Panc1 (cell line): ENCODE measurements around the gene CREB3L2.

Source experiments
- CTCF ChIP-seq: fragments of 450-650 bp; IDR thresholded peaks from 2 replicates; pipeline ENCODE4 v1.5.1; 2017; ENCODE audit warnings: mild to moderate bottlenecking
- POLR2AphosphoS5 ChIP-seq: IDR thresholded peaks from 2 replicates; pipeline ENCODE4 v1.6.1; 2012; ENCODE audit warnings: mild to moderate bottlenecking, low read depth, low read length, moderate library complexity
- REST ChIP-seq, 2 experiments: IDR thresholded peaks; 2 replicates each; pipeline ENCODE4 v1.6.1; 2011 to 2012; ENCODE audit warnings: low read depth in 2 of 2, control low read depth in 1 of 2, low read length in 1 of 2, mild to moderate bottlenecking in 1 of 2, moderate library complexity in 1 of 2; ENCODE audit not compliant: insufficient read depth in 1 of 2

- TF ChIP-seq CTCF (no peak), REST (IDR thresholded peaks at IDR 0.05; ENCODE audit: insufficient read depth in 1 of 2, low read depth in 2 of 2, low read length in 1 of 2) (no peak), POLR2AphosphoS5 (no peak)
Observed at GRCh38 chr7:137948845-137949330, 53.0 kb downstream of the CREB3L2 start.
